ENCODE measurements around the gene DHRS3. TPM values are rescaled to one million over a fixed set of nuclear protein-coding genes. Genes with fewer than 3 reads are reported as not detected.

DHRS3 gene
- total RNA-seq, 3 donors from 2014 or later: 85.9 to 141 (median 90.1) TPM

GRCh38 chr1:12577020-12577419 lies 41.0 kb downstream of the DHRS3 start:
- intact Hi-C loops (cut with DNase I, micrococcal nuclease): no loop called here
- Histone ChIP-seq H3K9me3 (no peaks in the 10 kb centered on the region), H3K36me3 (ENCODE audit: low read depth) (no peaks in the 10 kb centered on the region), H3K4me1 (ENCODE audit: low read depth) (peaks cover 2% of the 10 kb centered on the region), H3K4me3 (no peak overlapping the region)
- ATAC-seq (no peak), DNase-seq (no peak)
- TF ChIP-seq, protein P1, sequence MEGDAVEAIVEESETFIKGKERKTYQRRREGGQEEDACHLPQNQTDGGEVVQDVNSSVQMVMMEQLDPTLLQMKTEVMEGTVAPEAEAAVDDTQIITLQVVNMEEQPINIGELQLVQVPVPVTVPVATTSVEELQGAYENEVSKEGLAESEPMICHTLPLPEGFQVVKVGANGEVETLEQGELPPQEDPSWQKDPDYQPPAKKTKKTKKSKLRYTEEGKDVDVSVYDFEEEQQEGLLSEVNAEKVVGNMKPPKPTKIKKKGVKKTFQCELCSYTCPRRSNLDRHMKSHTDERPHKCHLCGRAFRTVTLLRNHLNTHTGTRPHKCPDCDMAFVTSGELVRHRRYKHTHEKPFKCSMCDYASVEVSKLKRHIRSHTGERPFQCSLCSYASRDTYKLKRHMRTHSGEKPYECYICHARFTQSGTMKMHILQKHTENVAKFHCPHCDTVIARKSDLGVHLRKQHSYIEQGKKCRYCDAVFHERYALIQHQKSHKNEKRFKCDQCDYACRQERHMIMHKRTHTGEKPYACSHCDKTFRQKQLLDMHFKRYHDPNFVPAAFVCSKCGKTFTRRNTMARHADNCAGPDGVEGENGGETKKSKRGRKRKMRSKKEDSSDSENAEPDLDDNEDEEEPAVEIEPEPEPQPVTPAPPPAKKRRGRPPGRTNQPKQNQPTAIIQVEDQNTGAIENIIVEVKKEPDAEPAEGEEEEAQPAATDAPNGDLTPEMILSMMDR (IDR thresholded peaks at IDR 0.05): no peak

- no peak for DNase-seq
- intact Hi-C loops (cut with DNase I, micrococcal nuclease): no loop called here
- no peak for ATAC-seq
These were observed 43.3 kb downstream of the DHRS3 start for GRCh38 chr1:12574757-12575139.

GRCh38 chr1:12573015-12573825 lies 44.8 kb downstream of the DHRS3 start:
- TF ChIP-seq, protein P1 (IDR thresholded peaks at IDR 0.05): no peak
- no peak overlapping the region for H3K4me3 ChIP-seq
- DNase-seq (no peak), ATAC-seq (no peak)
- no peaks in the 10 kb centered on the region for H3K9me3 ChIP-seq
- no peaks in the 10 kb centered on the region for H3K36me3 ChIP-seq (ENCODE audit: low read depth)
- intact Hi-C loops (cut with DNase I, micrococcal nuclease): no loop called here
- no peaks in the 10 kb centered on the region for H3K4me1 ChIP-seq (ENCODE audit: low read depth)

More at GRCh38 chr1:12574757-12575139, 43.3 kb downstream of the DHRS3 start:
- Histone ChIP-seq H3K4me3 (no peak overlapping the region), H3K4me1 (ENCODE audit: low read depth) (no peaks in the 10 kb centered on the region), H3K9me3 (no peaks in the 10 kb centered on the region), H3K36me3 (ENCODE audit: low read depth) (no peaks in the 10 kb centered on the region)
- TF ChIP-seq, protein P1 (IDR thresholded peaks at IDR 0.05): no peak

- no peak overlapping the region for H3K4me3 ChIP-seq
- no peaks in the 10 kb centered on the region for H3K4me1 ChIP-seq (ENCODE audit: low read depth)
- ATAC-seq (no peak), DNase-seq (no peak)
- H3K36me3 ChIP-seq (ENCODE audit: low read depth): no peaks in the 10 kb centered on the region
- no peaks in the 10 kb centered on the region for H3K9me3 ChIP-seq
- intact Hi-C loops (cut with DNase I, micrococcal nuclease): no loop called here
- TF ChIP-seq, protein P1 (IDR thresholded peaks at IDR 0.05): no peak
These were observed 45.5 kb downstream of the DHRS3 start for GRCh38 chr1:12572522-12572921.

GRCh38 chr1:12570291-12570690 lies 47.7 kb downstream of the DHRS3 start:
- TF ChIP-seq, protein P1 (IDR thresholded peaks at IDR 0.05): no peak
- H3K4me3 ChIP-seq: no peak overlapping the region
- no peaks in the 10 kb centered on the region for H3K9me3 ChIP-seq
- intact Hi-C loops (cut with DNase I, micrococcal nuclease): no loop called here
- no peaks in the 10 kb centered on the region for H3K4me1 ChIP-seq (ENCODE audit: low read depth)
- DNase-seq (no peak), ATAC-seq (no peak)
- H3K36me3 ChIP-seq (ENCODE audit: low read depth): no peaks in the 10 kb centered on the region

All from mucosa of descending colon (tissue), 3 donors.